Prostate gland (tissue), 2 donors: ENCODE measurements around the gene SPEM3.

Experiments
- CTCF ChIP-seq, 4 experiments: fragments of 200-600 bp in 2 of 4; fragments of 450-650 bp in 2 of 4; sonication (generic) in 2 of 4; IDR thresholded peaks; 1 replicate in 3 of 4; 2 replicates in 1 of 4; pipeline ENCODE4 v1.5.1; 2016 to 2019; ENCODE audit warnings: antibody characterized with exemption in 4 of 4, mild to moderate bottlenecking in 2 of 4, moderate library complexity in 2 of 4
- POLR2A ChIP-seq: fragments of 450-650 bp; IDR thresholded peaks from one replicate; pipeline ENCODE4 v1.6.1; 2016; ENCODE audit warnings: antibody characterized with exemption, mild to moderate bottlenecking
- POLR2AphosphoS5 ChIP-seq: sonication (generic); formaldehyde crosslinking; IDR thresholded peaks from one replicate; pipeline ENCODE4 v1.6.1; 2017; ENCODE audit warnings: antibody characterized with exemption

GRCh38 chr17:7477392-7478275, 49.0 kb downstream of the SPEM3 start:
- no peak for TF ChIP-seq CTCF (IDR thresholded peaks at IDR 0.05)
- TF ChIP-seq POLR2A: peak; percentile 8
- TF ChIP-seq POLR2AphosphoS5: peak; percentile 11
